Motor neuron (in vitro differentiated cells): Measurements from ENCODE around the gene DLG2. TPM values are rescaled to one million over a fixed set of nuclear protein-coding genes. Genes with fewer than 3 reads are reported as not detected.
"Not testable (repeated sequence)": the region's sequence is repeated elsewhere in the genome, so short reads cannot be mapped to it uniquely, and the experiment has no call there.

Source experiments
- ATAC-seq, 8 experiments: fragments of 200-7000 bp; cut with Tn5 transposase; replicated peaks in 6 of 8; 2 replicates each; pipeline ENCODE4 v1.8.0; 2021; ENCODE audit warnings: mild to moderate bottlenecking in 8 of 8, moderate library complexity in 8 of 8
- H3K27ac ChIP-seq, 2 donors: fragments of 250-450 bp; sonication (Bioruptor Pico); 2 replicates each; pipeline ENCODE4 v1.9.0; 2021; ENCODE audit warnings: antibody characterized with exemption in 2 of 2, mild to moderate bottlenecking in 2 of 2, moderate library complexity in 1 of 2
- H3K4me1 ChIP-seq, 2 donors: fragments of 250-450 bp; sonication (Bioruptor Pico); replicated peaks in 1 of 2; 2 replicates each; pipeline ENCODE4 v1.6.1; 2021; ENCODE audit warnings: antibody characterized with exemption in 2 of 2, mild to moderate bottlenecking in 2 of 2, moderate library complexity in 1 of 2
- H3K4me3 ChIP-seq, 5 donors: fragments of 250-450 bp; sonication (Bioruptor Pico); 2 replicates each; pipeline ENCODE4 v1.9.0; 2021; ENCODE audit warnings: antibody characterized with exemption in 5 of 5, mild to moderate bottlenecking in 5 of 5, moderate library complexity in 4 of 5
- WGBS, 10 experiments: fragments of 450-650 bp; shearing (Covaris generic); methylation state at CpG; one replicate each; pipeline ENCODE4 v1.0.0; 2022; 5-methylcytosine and 5-hydroxymethylcytosine counted together
- in situ Hi-C, 9 experiments: fragments of 400-800 bp; cut with MboI; loops; one replicate each; pipeline ENCODE4 v1.15.0; 2021; ENCODE audit warnings: low sequenced_read_pairs in 9 of 9, low pct_unique_long_range_greater_than_20kb in 2 of 9; ENCODE audit not compliant: unreplicated experiment in 9 of 9
- total RNA-seq, 8 experiments: library from RNA; unstranded; fragments of 300-600 nt; gene quantifications; 2 replicates each; pipeline versions ENCODE4 v1.2.3 to v1.2.4, GENCODE V29; 2022

Gene DLG2
- total RNA-seq, 8 experiments from 2014 or later: 1.3 to 17.5 (median 6.5) TPM

- WGBS, 10 experiments: 0 to 12% (median 3%) methylated on average over 2 to 4 of the region's 4 CpGs
- no peak for ATAC-seq
- in situ Hi-C loops: no loop called here
- H3K4me1 ChIP-seq: peaks cover 7 to 33% of the 10 kb centered on the region in 2 donors
- H3K27ac ChIP-seq: no peak overlapping the region
- peak overlapping the region; percentile 57 to 90 (median 77) for H3K4me3 ChIP-seq
Measured at GRCh38 chr11:85661972-85662664, 35.0 kb upstream of the DLG2 start.

- ATAC-seq: no peak
- in situ Hi-C loops: no loop called here
- peaks cover 2 to 26% of the 10 kb centered on the region in 2 donors for H3K4me1 ChIP-seq
- no peak overlapping the region for H3K27ac ChIP-seq
- 30 to 100% (median 97%) methylated on average over 1 of the region's 1 CpG; no CpG with 5 or more reads in 2 of the 10 experiments for WGBS, 10 experiments
- H3K4me3 ChIP-seq: no peak overlapping the region
Measured at GRCh38 chr11:85658180-85658579, 31.0 kb upstream of the DLG2 start.

- ATAC-seq: no peak
- Histone ChIP-seq H3K4me3 (no peak overlapping the region), H3K4me1 (peaks cover 2 to 26% of the 10 kb centered on the region in 2 donors), H3K27ac (no peak overlapping the region)
- in situ Hi-C loops: no loop called here
- 86 to 100% (median 90%) methylated on average over 1 of the region's 1 CpG; no CpG with 5 or more reads in 1 of the 10 experiments for WGBS, 10 experiments
Measured at GRCh38 chr11:85656777-85657176, 29.6 kb upstream of the DLG2 start.

- in situ Hi-C loops, H3K27ac ChIP-seq: not testable (repeated sequence)
- WGBS, 10 experiments: 100% methylated on average over 1 of the region's 4 CpGs; no CpG with 5 or more reads in 7 of the 10 experiments
Measured at GRCh38 chr11:85654343-85654742, 27.2 kb upstream of the DLG2 start.

GRCh38 chr11:85652786-85653447, 25.8 kb upstream of the DLG2 start:
- Histone ChIP-seq H3K4me1 (peaks cover 0 to 7% of the 10 kb centered on the region in 2 donors), H3K27ac (no peak overlapping the region), H3K4me3 (no peak overlapping the region)
- ATAC-seq: no peak
- WGBS, 10 experiments: 63 to 92% (median 79%) methylated on average over 2 to 3 of the region's 3 CpGs
- in situ Hi-C loops: no loop called here

More at GRCh38 chr11:85654343-85654742, 27.2 kb upstream of the DLG2 start:
- ATAC-seq, H3K4me1 ChIP-seq, H3K4me3 ChIP-seq: not testable (repeated sequence)

- WGBS, 10 experiments: 70 to 100% (median 100%) methylated on average over 1 of the region's 1 CpG; no CpG with 5 or more reads in 1 of the 10 experiments
- in situ Hi-C loops: no loop called here
- Histone ChIP-seq H3K27ac (no peak overlapping the region), H3K4me3 (no peak overlapping the region), H3K4me1 (peaks cover 0 to 13% of the 10 kb centered on the region in 2 donors)
- no peak for ATAC-seq
Measured at GRCh38 chr11:85651118-85651517, 24.0 kb upstream of the DLG2 start.

- peak; percentile 96 to 99 (median 97) for ATAC-seq
Measured at GRCh38 chr11:85647604-85648299, 20.6 kb upstream of the DLG2 start, which contains the start of gene TMEM126A. Gene TMEM126A (plus strand): TSS chr11:85647967. CDS start chr11:85650256, 2,289 bp downstream.

GRCh38 chr11:85647078-85647477, 19.9 kb upstream of the DLG2 start:
- no peak for ATAC-seq
- Histone ChIP-seq H3K4me1 (peaks cover 0 to 13% of the 10 kb centered on the region in 2 donors), H3K27ac (peak overlapping the region; percentile 59 to 65), H3K4me3 (peak overlapping the region; percentile 48 to 57 (median 50))
- 0 to 83% (median 50%) methylated on average over 1 to 2 of the region's 2 CpGs; no CpG with 5 or more reads in 1 of the 10 experiments for WGBS, 10 experiments
- in situ Hi-C loops: no loop called here

More at GRCh38 chr11:85647604-85648299, 20.6 kb upstream of the DLG2 start, which contains the start of gene TMEM126A:
- in situ Hi-C loops: no loop called here
- Histone ChIP-seq H3K4me3 (peak within 1 kb of the TSS; percentile 48 to 57 (median 50)), H3K4me1 (peaks cover 0 to 13% of the 10 kb centered on the region in 2 donors), H3K27ac (peak within 1 kb of the TSS; percentile 59 to 65)
- WGBS, 10 experiments: 0 to 4% (median 0%) methylated on average over 1 to 22 of the region's 33 CpGs; no CpG with 5 or more reads in 2 of the 10 experiments

- WGBS, 10 experiments: 17 to 90% (median 73%) methylated on average over 1 to 2 of the region's 2 CpGs; no CpG with 5 or more reads in 3 of the 10 experiments
- Histone ChIP-seq H3K27ac (no peak overlapping the region), H3K4me1 (peaks cover 0 to 6% of the 10 kb centered on the region in 2 donors), H3K4me3 (no peak overlapping the region)
- in situ Hi-C loops: no loop called here
- ATAC-seq: no peak
Measured at GRCh38 chr11:85643191-85643614, 16.1 kb upstream of the DLG2 start.

- in situ Hi-C loops: no loop called here
- WGBS, 10 experiments: 70 to 100% (median 96%) methylated on average over 1 to 3 of the region's 3 CpGs; no CpG with 5 or more reads in 2 of the 10 experiments
Measured at GRCh38 chr11:85634747-85635146, 7.6 kb upstream of the DLG2 start.

GRCh38 chr11:85628771-85629341, 1.7 kb upstream of the DLG2 start:
- Histone ChIP-seq H3K4me1 (peaks cover 7 to 17% of the 10 kb centered on the region in 2 donors), H3K27ac (peak overlapping the region in 1 of 2 donors; percentile 51), H3K4me3 (peak overlapping the region; percentile 48 to 89 (median 67))
- peak in 6 of 8 experiments; percentile 4 to 30 (median 10) for ATAC-seq
- in situ Hi-C loops: no loop called here
- 0 to 2% (median 0%) methylated on average over 4 to 13 of the region's 13 CpGs for WGBS, 10 experiments

More at GRCh38 chr11:85634747-85635146, 7.6 kb upstream of the DLG2 start:
- H3K4me1 ChIP-seq: peaks cover 0 to 4% of the 10 kb centered on the region in 2 donors
- no peak for ATAC-seq
- no peak overlapping the region for H3K4me3 ChIP-seq
- no peak overlapping the region for H3K27ac ChIP-seq

- ATAC-seq: peak; percentile 94 to 99 (median 98)
- Histone ChIP-seq H3K4me1 (peaks cover 7 to 17% of the 10 kb centered on the region in 2 donors), H3K4me3 (peak within 1 kb of the TSS; percentile 48 to 89 (median 67)), H3K27ac (peak within 1 kb of the TSS; percentile 51 to 71)
- 0 to 1% (median 0%) methylated on average over 1 to 15 of the region's 41 CpGs; no CpG with 5 or more reads in 3 of the 10 experiments for WGBS, 10 experiments
- in situ Hi-C loops: no loop called here
Measured at GRCh38 chr11:85627998-85628770, 1.0 kb upstream of the DLG2 start, which contains the start of gene TMEM126B. Gene TMEM126B (plus strand): TSS chr11:85628593. CDS start chr11:85628608, 15 bp downstream.
